ENCODE results near the gene PHF21A.

DNA sequence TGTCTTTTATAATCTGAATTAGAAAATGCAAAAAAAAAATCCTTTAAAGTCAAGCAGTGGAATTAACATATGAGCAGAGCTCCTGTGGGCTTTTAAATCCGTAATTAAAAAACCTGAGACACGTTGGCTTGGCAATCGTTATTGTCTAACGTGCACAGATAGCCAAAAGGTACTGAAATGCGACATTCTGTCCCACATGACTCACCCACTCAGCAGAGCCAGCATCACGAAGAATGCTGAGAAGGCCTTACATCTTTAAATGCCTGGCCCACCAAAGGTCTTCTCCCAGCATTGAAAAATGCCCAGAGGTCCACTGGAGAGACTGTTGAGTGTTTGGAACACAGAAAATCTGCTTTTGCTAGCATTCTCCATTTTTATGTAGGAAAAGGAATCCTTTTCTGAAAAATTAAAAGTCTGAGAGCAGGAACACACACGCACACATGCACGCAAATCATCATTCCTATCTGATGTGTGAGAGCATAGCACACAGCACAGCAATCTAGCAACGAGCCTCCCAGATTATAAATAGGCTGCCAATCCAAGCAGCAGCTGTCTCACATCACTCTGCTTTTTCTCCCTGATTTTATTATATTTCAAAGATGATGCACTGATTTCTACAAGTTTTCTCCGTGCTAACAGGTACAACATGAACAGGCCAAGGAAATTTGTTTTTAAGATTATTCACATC, 94.5 kb downstream of the PHF21A start:
- TF ChIP-seq GATA2 (IDR thresholded peaks at IDR 0.05; ENCODE audit: low read depth, low read length) = peak; percentile 57
- no peak for TF ChIP-seq GATA3 (IDR thresholded peaks at IDR 0.05; ENCODE audit: low read depth, low read length)
